WI38 (cell line): ENCODE measurements around the gene PPIL6.

ENCODE experiments used
- H3K4me3 ChIP-seq: 2 replicates; pipeline ENCODE4 v1.5.1; 2011; ENCODE audit warnings: low read depth, mild to moderate bottlenecking, control low read depth, low read length
- TF ChIP-seq, protein P1 (sequence below): IDR thresholded peaks from 2 replicates; pipeline ENCODE4 v1.5.1; 2012; ENCODE audit warnings: low read depth, mild to moderate bottlenecking, control low read depth, low read length

The PPIL6 gene

DNA sequence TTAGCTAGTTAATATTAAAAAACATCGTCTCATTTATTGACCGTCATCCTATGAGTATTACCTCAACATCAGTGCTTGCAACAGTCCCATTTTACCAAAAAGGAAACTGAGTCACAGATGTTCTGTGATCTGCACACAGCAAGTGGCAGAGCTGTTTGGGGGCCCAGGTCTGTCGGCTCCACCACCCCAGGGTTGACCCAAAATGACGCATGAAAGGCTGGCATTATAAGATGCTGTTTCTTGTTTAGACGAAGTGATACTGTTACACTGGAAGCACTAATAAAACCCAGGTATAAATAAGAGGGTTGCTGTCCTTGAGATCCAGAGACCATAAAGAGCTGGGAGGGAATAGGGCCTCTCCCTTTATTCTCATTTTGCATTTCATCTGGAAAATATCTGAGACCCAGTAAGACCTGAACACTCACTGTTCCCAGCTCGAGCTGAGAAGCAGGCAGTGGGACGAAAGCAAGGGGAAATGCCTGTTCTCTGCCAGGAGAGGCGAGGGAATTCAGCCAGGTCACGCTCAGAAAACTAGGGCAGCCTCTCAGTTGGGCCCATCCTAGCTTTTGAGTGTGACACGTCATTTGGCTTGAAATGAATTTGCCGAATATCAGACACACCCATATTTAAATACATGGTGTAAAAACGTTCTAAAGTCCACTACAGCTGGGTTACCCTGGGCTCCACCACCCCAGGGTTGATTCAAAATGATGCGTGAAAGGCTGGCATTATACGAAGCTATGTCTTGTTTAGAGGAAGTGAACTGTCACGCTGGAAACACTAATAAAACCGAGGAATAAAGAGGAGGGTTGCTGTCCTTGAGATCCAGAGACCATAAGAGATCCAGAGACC lies 16.5 kb upstream of the PPIL6 start:
- TF ChIP-seq, protein P1, sequence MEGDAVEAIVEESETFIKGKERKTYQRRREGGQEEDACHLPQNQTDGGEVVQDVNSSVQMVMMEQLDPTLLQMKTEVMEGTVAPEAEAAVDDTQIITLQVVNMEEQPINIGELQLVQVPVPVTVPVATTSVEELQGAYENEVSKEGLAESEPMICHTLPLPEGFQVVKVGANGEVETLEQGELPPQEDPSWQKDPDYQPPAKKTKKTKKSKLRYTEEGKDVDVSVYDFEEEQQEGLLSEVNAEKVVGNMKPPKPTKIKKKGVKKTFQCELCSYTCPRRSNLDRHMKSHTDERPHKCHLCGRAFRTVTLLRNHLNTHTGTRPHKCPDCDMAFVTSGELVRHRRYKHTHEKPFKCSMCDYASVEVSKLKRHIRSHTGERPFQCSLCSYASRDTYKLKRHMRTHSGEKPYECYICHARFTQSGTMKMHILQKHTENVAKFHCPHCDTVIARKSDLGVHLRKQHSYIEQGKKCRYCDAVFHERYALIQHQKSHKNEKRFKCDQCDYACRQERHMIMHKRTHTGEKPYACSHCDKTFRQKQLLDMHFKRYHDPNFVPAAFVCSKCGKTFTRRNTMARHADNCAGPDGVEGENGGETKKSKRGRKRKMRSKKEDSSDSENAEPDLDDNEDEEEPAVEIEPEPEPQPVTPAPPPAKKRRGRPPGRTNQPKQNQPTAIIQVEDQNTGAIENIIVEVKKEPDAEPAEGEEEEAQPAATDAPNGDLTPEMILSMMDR, result no peak
- peak overlapping the region; percentile 90 for H3K4me3 ChIP-seq

DNA sequence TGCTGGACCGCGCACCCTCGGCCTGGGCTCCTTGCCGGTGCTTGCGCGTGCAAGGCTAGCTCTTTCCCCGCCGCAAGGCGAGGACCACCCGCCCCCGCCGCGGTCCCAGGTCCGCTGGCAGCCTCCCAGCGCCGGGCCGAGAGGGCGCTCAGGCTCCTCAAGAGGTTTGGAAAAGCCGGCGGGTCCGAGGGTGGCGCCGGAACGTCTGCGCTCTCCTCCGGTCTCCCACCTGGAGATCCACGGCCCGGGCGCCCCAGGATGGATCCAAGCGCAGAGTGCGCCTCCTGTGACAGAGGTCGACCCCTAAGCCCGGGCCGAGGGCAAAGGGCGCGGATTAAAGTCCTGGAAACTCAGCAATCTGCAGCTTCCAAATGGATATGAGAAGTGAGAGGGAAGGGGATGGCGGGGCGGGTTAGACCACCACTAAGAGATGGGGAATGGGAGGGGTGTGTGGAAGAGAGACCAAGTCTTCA lies 15.7 kb upstream of the PPIL6 start:
- TF ChIP-seq, protein P1, result no peak
- peak overlapping the region; percentile 90 for H3K4me3 ChIP-seq

DNA sequence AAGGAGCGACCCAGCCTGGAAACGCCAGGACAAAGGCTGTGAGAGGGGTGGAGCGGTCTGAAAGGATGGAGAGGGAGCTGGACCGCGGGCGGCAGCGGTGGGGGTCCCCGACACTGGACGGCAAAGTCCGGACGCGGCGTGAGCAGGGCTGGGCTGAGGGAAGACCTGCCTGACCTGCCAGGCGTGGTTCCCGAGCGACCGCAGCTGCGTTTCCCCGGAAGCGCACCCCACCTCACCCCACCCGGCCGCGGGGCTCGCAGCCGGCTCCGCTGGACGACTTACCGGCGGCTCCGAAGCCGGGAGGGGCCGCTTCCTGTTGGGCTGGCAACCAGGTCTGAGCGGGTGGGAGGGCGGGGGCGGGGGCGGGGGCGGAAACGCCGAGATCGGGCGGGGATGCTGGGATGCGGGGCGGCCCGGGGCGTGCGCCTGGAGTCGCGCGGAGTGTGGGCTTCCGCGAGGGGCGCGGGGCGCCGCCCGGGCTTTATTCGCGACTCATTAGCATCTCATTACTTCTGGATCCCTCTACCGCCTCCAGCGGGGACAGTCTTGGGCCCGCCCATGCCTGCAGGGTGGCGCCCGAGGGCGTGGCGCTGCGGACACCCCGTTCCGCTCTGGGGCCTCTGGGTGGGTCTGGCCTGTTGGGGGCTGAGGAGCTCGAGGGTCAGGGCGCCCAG lies 15.1 kb upstream of the PPIL6 start, which contains the start of gene MICAL1:
Gene MICAL1, minus strand, starts transcription at position 336 of the 674 bp plus-strand sequence. CDS start 1,576 bp downstream, outside the sequence.
- peak within 1 kb of the TSS; percentile 90 for H3K4me3 ChIP-seq
- TF ChIP-seq, protein P1, result no peak

DNA sequence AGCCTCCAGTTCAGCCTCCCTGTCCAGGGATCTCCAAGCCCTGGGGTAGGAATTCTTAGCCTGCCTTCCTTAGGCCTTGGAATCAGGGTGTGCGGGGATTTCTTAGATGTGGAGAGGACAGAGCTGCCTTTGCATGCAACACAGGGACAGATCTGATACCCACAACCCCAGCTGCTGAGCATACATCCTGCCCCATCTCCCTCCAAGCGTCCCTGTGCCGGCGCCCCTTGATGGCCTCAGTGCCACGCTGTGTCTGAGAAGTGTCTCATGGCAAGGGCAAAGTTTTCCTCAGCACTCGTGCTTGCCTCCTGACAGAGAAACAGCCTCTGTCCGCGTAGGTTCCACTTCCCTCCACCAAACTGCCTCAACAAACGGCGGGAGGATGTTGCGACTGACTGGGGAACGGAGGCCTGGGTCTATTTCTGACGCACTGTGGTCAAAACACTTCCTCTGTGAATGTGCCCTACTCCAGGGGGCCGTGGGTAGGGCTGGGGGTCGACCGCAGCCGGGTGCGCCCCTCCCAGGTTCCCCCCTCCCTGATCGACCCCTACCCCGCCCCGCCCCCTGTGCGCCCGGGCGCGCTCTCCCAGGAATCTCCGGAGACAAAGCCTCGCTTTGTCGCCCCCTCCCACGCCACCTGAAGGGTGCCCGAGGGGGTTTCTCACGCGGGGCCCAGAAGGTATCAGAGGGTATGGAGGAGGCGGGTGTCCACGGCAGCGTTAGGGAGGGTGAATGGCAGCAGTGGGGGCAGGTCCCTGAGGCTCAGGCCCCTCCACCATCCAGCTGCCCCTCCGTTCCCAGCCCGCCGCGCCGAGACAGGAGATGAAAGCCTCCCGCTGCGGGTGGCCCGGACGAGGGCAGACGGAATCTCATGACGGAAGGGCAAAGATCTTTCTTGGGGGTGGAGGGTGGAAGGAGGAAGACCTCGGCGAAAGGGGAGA lies 14.3 kb upstream of the PPIL6 start:
- TF ChIP-seq, protein P1, result no peak
- peak overlapping the region; percentile 90 for H3K4me3 ChIP-seq

DNA sequence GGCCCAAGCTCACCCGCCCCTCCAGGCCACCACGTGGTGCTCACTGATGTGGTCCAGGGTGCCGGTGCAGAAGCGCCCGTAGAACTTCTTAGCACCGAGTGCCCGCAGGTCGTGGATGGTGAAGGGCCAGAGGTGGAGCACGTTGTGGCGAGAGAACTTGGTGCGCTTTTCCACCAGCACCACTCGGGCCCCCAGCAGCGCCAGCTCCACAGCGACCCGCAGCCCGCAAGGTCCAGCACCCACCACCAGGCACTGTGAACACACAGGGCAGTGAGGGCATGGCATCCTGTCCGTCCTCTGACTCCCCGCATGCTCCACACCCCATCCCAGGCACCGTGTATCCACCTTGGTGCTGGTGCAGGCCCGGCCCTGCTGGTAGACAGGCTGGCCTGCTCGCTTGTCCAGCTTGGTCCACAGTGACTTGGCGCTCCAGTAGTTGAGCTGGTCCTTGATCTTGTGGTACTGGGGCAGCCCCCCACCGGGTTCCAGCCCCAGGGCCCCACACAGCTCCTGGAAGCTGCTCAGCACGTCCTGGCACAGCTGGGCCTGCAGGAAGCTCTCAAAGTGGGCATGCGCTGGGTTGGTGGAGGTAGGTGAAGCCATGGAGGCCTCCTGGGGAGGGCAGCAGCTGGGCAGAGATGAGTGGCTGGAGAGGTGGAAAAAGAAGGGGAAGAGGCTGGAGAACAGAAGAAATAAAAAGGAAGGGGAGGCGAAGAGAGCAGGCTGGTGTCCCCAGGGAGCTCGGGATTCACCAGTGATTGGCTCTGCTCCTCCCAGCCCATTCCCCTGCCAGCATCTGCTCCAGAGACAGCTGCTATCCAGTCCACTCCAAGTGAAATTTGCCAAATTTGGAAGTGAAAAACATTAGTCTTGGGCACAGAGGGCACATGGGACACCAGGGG lies 13.4 kb upstream of the PPIL6 start:
- H3K4me3 ChIP-seq, result peak overlapping the region; percentile 90
- TF ChIP-seq, protein P1, result no peak

DNA sequence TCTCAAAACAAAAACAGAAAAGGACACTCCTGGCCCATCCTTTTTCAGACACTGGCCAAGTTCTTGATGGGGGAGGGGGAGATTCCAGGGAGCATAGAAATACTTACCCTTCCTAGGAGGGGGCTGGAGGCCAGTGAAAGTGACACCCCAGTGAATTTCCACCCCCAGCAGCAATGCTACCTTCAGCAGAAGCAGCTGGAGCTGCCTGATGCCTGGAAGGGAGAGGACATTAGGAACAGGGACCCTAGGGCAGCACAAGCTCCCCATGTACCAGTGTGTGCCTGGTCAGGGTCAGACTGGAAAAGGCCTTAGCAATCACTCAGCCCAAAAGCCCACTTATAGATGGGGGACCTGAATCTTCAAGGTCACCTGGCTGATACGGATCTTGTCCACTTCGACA lies 12.7 kb upstream of the PPIL6 start:
- TF ChIP-seq, protein P1, result no peak
- H3K4me3 ChIP-seq, result no peak overlapping the region
